GM19438 (cell line): ENCODE results near the gene MYLK.

ENCODE experiments used
- ATAC-seq: cut with Tn5 transposase; IDR thresholded peaks from one replicate; pipeline ENCODE4 v1.9.1; 2021; ENCODE audit warnings: low read depth; ENCODE audit not compliant: unreplicated experiment

Gene MYLK

DNA sequence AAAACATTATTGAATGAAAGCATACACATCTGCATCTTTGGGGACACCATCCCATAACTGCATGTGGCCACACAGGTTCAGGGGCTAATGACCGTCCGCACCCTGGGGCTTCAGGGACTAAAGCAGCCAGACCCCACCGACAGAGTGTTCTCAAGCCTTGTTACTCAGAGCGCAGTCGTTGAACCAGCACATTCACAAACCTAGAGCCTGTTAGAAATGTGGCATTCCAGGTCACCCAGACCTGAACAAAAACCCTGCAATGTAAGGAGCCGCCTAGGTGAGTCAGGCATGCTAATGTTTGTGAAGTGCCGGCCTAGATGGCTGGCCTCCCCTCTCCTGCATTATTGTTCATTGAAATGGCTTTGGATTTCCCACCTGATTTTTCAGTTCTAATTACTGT, 247.0 kb downstream of the MYLK start:
- no peak for ATAC-seq

DNA sequence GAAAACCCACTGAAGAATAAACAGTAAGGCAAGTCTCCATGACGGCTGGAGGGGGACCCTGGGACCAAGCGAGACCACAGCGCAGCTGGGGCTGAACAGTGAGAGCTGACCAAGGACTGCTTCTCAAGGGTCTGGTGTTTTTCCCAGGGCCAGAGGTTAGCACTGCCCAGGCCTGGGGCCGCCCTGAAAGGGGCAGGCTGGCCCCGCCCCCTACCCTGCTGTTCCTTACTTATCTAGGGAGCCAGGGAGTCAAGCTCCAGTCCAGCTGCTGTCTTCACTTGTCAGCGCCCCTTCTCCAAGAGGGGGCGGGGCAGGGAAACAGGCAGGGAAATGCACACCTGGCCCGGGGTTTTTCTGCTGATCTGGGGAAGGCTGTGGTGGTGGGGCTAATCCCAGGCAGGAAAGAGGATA, 247.7 kb downstream of the MYLK start:
- no peak for ATAC-seq

DNA sequence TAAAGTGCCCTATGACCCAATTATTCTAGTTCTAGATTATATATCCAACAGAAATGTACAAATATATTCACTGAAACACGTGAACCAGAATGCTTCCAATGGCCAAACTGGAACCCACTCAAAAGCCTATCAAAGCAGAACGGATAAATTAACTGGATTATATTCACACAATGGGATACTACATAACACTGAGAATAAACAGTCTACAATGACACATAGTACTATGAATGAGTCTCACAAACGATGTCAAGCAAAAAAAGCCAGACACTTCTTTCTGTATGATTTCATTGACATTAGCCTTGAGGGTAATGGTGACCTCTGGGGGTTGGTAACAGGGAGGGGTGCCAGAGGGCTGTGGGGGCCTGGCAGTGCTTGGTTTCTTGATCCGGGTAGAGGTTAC, 248.4 kb downstream of the MYLK start:
- no peak for ATAC-seq

DNA sequence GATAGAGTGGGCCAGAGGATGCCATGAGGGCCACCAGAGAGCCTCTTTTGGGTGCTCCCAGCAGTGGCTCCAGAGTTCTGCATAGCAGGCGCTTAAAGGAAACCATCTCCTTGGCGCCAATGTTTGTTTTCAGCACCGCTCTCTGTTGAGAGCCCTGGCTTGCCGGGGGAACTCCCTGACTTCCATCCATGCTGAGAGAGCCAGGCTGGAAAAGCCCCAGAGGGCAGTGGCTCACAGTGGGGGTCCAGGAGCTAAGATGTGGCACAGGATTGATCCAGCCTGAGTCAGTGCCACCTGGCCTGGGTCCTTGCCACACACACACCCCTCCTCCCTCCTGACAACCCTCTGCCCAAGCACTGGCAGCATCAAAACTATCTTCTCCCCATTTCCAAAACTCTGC, 248.9 kb downstream of the MYLK start:
- no peak for ATAC-seq

DNA sequence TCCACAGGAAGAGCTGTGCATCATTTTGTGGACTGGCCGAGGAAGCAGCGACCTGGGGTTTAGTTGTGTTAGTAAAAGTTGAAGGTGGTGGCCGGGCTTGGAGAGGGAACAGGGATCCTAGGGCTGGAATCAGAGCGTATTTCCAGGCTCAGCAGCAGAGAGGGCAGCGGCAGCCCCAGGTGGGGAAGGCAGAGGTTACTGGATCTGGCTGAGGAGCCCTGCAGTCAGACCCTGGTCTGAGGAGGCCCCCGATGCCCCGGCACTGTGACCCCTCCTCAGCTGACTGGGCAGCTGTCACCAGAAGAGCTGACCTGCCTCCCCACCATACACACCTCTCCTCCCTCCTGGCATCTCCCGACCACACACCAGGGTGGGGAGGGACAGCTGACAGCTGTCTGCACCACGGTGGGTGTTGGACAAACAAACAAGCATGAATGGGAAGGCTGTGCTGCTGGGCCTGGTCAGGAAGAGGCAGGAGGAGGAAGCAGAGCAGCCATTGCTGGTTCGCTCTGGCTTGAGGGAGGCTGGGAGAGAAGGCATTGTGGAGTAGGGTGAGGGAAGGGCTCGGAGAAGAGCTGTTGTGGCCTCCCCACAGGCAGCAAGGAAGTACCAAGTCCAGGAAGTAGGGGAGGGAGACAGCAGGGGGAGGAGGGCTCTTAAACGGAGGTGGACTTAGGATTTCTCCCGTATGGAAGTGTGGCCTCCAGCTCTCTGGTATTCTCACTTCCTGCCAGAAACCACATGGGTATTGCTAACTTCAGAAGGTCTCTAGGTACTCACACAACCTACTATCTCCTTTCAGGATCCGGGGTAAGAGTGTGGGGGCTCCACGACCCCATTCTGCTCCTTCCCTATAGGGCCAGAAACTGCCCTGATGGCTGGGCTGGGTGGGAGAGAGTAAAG, 249.7 kb downstream of the MYLK start:
- ATAC-seq = no peak

DNA sequence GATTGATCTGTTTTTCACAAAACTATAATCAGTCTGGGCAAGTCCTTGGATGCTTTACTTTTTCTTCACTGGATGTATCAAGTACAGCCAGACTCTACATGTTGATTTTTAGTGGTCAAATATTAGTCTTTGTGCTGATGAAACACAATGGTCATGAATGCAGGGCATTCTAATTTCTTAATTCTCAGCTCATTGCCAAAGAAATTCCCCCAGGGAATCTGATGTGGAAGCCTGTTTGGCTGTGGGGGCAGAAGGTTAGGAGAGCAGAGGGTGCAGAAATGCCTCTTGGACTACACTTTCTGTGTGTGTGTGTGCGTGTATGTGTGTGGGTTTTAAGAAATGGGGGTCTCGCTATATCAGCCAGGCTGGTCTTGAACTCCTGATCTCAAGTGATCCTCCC, 250.6 kb downstream of the MYLK start:
- no peak for ATAC-seq

DNA sequence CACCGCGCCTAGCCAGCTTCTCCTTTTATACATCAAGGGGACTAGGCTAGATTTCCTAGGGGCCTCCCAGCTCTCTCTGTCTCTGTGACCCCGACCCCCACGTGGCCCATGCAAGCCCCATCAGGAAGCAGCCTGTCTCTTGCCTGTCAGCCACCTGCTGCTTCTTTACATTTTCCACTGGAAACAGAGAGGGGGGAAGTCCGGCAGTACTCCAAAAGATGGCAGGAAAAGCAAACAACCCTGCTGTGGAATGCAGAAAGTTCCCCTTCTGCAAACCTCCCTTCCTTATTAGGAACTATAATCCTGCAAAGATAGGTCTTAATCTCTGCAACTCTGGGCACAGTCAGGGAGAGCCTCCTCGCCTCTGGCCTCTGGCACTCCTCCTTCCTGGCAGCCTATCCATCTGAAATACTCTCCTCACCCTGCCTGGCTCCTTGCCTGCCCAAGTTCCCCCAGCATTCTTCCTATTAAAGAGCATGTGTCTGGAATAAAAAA, 251.9 kb downstream of the MYLK start:
- no peak for ATAC-seq

DNA sequence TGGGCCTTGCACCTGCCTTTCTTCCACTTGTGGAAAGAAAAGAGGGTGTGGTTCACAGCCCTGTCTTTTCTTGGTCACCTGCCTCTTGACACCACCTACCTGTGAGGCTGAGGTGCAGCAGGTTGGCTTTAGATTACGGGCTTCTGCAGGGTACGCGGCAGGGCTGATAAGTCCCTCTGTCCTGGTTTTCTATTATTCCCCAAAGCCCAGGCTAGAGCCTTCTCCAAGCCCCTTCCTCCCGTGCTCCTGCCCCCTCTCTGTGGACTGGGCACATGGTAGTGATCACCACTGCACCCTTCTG, 254.4 kb downstream of the MYLK start:
- ATAC-seq = no peak

DNA sequence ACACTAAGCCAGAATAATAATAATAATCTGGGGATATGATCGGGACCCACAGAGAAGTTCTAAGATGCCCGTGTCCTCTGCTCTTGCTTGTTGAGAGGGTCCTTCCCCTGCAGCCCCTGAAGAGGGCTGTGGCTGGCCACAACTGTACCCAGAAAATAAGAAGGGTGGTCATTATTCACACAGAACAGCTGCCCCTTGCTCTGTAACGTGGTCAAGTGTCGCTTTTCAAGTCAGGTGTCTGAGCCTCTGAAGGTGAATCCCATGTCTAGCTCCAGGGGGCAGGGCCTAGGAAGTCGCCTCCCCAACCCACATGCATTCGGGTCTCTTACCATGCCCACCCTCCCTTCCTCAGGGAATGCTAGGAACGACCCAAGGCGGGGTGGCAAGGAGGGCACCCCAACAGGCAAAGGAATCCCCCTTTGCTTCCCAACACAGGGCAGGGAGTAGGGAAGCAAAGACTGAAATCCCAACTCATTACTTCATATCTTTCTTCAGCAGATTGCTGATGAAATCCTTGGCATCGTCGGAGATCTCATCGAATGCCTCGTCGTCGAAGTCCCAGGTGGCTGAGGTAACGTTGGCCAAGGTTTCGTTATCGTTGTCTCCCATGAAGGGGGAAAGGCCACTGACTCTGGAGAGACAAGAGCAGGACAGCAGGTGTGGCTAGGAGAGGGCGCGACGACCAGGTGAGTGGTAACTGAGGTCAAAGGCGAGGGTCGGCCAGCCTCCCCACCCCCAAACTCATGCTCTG, 255.0 kb downstream of the MYLK start:
- no peak for ATAC-seq

DNA sequence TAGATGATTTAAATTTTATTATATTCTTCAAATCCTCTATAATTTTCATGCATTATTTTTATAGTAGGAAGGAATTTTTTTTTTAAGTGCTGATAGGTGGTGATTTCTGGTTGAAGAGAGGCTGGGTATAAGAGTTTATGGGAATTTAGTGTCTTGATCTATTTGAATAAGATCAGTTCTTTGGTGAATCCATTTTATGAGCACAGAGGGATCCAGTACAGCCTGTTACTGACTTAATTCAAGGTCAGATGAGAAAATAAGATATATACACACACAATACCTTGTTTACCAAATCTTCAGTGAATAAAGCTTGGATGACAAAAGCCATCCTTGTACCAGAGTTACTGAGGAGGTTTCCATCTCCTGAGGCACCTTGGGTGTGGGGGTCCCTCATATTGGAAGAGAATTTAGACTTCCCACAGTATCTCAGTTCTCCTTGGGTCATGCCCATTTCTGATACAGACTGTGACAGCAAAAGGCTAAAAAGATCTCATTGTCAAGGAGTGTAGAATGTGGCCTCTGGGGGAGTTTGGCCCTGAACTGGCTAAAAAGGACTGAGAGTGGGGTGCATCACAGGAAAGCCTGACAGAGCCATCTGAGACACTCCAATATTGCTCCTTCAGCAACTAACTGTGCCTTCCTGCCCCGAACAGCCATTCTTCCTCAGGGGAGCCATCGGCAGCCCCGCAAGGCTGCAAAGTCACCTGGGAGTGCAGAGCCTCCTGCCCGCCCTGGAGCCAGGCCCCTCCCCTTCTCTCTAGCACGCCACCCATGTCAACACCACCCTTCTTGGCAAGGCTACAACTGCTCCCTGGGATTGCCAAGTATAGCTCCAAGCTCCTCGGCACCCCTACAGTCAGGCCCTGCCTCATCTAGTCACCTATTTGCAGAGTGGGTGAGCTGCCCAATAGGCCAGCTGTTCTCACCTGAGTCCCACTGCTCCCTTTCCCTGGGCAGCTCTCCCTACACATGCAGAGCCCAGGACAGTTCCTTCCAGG, 256.2 kb downstream of the MYLK start:
- ATAC-seq = no peak

DNA sequence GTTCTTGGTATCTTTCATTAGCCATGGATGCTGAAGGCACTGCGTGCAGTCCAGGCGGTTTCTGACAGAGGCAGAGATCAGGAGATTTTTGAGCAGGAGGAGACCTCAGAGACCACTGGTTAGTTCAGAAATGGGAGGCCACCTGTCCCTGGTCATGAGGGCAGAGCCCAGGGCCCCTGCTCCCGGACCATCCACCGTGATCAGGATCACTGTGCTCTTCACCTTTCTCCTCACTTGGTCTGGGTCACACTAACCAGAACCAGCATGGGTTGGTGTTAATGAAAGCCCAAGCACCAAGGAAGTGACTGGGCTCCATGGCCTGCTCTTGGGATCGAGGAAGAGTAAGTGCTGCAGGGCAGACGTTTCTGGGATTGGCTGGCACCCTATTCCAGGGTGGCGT, 257.3 kb downstream of the MYLK start:
- ATAC-seq = no peak

DNA sequence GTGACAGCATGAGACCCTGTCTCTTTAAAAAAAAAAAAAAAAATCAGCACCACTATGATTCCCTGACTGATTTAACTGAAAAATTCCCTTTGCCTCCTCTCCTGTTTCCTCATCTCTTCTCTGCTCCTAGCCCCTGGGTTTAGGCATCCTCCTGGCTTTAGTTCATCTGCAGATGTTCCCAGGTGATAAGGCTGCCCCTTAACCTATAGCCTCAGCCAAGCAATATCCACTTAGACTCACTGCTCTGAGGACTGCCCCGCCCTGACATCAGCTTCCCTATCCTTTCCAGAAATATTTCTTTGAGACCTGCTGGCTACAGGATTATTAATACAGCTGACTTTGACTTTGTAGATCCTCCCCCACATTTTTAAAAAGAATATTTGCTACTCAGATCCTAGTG, 259.8 kb downstream of the MYLK start:
- ATAC-seq = no peak

DNA sequence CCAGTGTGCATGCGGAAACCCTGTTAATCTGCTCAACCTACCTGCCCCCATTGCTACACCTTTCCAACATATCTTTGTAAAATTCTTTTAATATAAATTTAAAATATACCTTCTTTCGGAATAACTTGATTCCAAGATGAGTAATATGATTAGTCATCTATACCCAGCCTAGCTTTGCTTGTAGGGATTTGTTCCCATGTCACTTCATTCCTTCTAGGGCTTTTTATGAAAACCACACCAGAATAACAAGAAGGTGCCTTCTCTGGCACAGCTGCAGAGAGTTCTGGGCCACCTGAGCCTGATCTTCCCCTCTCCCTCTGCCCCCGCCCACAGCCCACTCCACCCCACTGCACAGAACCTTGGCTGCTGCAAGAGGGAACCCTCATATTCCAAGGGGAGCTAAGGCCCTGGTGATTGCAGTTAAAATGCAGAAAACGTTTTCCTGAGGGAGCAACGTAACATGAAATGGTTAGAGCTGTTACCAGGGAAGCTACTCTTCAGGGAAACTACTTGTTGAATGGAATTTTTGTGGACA, 260.7 kb downstream of the MYLK start:
- no peak for ATAC-seq

DNA sequence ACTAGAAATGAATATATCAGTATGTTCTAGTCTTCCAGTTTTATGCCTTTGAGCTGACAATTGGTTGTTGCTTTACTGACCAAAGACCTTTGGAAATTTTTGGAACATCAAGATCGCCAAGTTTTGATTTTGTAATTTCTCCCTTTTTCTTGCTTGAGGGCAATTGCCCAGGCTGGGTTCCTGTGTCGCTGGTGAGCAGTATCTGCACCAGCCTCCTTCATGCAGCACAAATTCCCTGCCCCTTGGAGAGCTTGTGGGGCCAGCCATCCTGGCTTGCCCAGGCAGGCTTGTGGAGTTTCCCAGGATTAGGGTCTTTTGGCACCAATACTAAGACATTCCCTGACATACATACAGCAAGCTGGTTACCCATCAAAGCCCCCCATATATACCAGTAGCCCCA, 261.4 kb downstream of the MYLK start:
- ATAC-seq = no peak

DNA sequence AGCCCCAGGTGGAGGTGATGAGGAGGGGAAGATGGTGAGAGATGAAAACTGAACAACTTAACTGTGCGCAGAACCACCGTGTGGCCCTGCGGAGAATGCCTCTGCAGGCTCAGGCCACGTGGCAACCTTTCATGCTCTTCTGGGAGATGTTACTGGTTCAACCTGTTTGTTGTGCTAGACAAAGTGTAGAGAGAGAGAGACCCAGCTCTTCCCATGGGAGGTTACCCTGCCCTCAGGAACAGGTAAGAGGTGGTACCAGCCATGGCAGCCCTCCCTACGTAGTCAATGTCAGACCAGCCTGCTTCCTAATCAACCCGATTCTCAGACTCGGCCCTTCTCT, 262.3 kb downstream of the MYLK start:
- ATAC-seq = no peak

DNA sequence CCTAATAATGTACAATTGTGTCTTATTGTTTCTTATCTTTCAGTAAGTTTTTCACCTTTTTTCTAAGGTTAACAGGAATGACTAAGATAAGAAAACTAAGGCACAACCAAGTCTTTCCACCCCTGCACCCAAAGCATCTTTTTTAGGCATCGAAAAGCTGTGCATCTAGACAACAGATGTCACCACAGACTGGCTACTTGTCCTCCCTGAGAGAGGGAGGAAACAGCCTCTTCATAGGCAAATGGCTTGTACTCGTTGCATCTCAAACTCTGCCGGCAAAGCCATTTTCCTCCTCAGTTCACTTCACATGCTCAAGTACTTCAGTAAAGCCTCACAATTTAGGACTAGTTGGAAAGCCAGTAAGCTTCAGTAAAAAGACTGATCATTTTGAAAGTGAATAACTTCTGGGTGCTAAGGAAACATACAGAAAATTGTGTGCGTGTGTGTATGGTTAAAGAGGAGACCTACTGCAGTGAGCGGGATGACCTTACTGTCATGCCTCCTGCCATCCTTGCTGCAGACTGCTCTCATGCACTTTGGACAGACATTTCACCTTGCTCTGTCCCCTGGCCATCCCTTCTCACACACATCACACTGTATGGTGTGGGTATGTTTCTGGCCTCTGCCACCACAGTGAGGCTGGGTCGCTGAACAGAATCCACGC, 262.8 kb downstream of the MYLK start:
- no peak for ATAC-seq

DNA sequence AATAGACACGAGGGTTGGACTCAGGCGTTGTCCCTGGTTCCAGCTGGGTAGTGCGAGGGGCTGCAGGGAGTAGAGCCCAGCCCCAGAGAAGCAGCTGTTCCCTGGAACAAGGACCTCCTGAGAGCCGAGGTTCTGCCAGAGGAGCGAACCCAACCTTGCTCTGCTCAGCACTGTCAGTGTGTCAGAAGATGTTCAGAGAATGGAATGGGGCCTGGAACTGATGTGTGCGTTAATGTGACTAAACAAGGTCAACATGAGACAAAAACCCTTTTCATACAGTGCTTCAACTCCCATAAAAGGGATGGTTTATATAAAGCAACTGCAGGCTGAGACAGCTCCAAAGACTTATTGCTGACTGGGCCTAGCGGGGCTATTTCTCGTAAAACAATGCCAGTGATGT, 263.8 kb downstream of the MYLK start:
- ATAC-seq = no peak

DNA sequence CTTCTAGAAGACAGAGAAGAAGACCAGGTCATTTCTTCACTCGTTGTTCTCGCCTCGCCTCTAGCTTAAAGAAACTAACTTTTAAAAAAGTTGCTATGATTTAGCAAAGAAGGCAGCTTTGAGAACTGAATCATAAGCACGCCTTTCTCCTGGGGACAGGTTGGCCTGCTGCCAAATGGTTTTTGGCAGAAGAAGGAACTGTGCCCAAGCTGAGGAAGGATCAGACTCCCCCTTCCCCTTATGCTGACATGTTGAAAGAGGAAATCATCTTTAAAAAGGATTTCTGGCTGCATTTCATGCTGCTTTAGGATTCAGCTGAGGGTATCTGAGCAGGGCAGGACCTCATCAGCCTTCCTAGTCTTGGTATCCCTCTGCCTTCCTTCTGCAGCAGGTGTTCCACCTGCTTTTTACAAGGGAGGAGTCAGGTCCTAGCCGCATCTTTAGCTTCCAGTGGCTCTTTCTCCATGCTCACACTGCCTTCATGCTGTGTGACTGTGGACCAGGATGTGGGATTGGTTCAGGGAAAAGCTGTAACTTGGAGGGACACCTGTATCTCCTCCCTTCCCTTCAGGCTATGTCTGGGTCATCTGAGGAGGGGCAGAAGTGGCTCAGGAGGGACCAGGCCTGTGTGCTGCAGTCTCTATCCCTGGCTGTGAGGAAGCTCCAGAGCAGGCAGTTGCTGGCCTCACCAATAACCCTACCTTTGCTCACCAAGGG, 265.2 kb downstream of the MYLK start:
- no peak for ATAC-seq

DNA sequence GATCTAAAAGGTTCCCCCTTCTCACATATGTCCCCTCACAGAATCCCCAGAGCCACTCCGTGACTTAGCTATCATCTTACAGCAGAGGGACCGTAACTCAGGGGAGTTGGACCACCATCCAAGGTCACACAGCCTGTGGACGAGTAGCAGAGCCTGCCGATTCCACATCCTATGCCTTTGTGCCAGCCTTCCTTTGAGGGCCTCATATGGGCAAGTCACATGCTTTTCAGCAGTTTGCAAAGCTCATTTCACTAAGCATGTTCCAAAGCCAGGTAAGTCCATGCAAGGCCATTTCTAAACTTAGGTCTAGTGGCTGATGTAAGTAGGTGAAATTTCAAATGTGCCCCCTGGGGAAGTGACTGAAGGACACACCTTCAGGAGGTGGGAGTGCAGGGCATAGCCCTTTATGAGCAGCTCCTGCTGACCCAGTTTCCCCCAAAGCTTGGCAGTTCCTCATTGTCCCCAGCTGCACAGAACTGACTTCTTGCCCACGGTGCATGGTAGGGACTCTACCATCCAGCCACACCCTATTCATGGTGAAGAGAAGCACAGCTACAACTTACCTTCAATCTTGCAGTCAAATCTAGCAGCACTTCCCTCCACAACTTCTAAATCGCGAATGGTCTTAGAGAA, 265.9 kb downstream of the MYLK start:
- no peak for ATAC-seq
